MCF 10A (cell line): ENCODE data around the gene DNAH6. TPM values are rescaled to one million over a fixed set of nuclear protein-coding genes. Genes with fewer than 3 reads are reported as not detected.

Source experiments
- BruUV-seq: library from RNA; stranded (reverse); fragments of 400-500 nt; replicated peaks from 2 replicates; lab custom pipeline; 2021; lab: Mats Ljungman, UMichigan
- CTCF ChIA-PET: fragments of 300-600 bp; sonication (Branson Sonifier 250); formaldehyde crosslinking; extraction: SDS; loops from one replicate; lab custom pipeline; 2021; ENCODE audit warnings: antibody characterized with exemption, inconsistent platforms; lab: Yijun Ruan, JAX
- POLR2A ChIA-PET: fragments of 300-600, 350-650 bp; sonication (Branson Sonifier 250); formaldehyde crosslinking; extraction: SDS; loops from one replicate; lab custom pipeline; 2020; ENCODE audit warnings: antibody characterized with exemption, inconsistent platforms; lab: Yijun Ruan, JAX
- DNase-seq: peaks from one replicate; pipeline ENCODE4 v3.0.0-alpha.2; 2018; ENCODE audit not compliant: unreplicated experiment
- H3K27ac Mint-ChIP-seq: one replicate; pipeline ENCODE4 v1.8.0; 2022; ENCODE audit warnings: mild to moderate bottlenecking, low read depth, mixed read lengths; ENCODE audit not compliant: unreplicated experiment
- H3K27me3 Mint-ChIP-seq: one replicate; pipeline ENCODE4 v1.8.0; 2022; ENCODE audit warnings: mixed read lengths; ENCODE audit not compliant: insufficient read depth, unreplicated experiment
- H3K36me3 Mint-ChIP-seq: one replicate; pipeline ENCODE4 v1.8.0; 2022; ENCODE audit warnings: mild to moderate bottlenecking, moderate library complexity, mixed read lengths; ENCODE audit not compliant: insufficient read depth, unreplicated experiment
- H3K4me1 Mint-ChIP-seq: one replicate; pipeline ENCODE4 v1.8.0; 2022; ENCODE audit warnings: mixed read lengths; ENCODE audit not compliant: insufficient read depth, unreplicated experiment
- H3K4me3 Mint-ChIP-seq: one replicate; pipeline ENCODE4 v1.8.0; 2022; ENCODE audit warnings: mild to moderate bottlenecking, moderate library complexity, mixed read lengths; ENCODE audit not compliant: unreplicated experiment
- H3K9me3 Mint-ChIP-seq: one replicate; pipeline ENCODE4 v1.8.0; 2022; ENCODE audit warnings: mixed read lengths; ENCODE audit not compliant: unreplicated experiment
- intact Hi-C: fragments of 100-400 bp; cut with micrococcal nuclease; formaldehyde crosslinking; loops from 2 replicates; pipeline ENCODE4 v1.14.1; 2022
- total RNA-seq: library from RNA; stranded (reverse); gene quantifications from 2 replicates; pipeline ENCODE4 v1.2.3, GENCODE V29; 2022
- TF ChIP-seq, protein P1 (sequence below): fragments of 200-600 bp; IDR thresholded peaks from one replicate; pipeline ENCODE4 v1.8.0; 2022; ENCODE audit warnings: antibody characterized with exemption, mild to moderate bottlenecking; ENCODE audit not compliant: unreplicated experiment

Gene DNAH6
- total RNA-seq, 1 experiment from 2014 or later = 0.14 TPM

DNA sequence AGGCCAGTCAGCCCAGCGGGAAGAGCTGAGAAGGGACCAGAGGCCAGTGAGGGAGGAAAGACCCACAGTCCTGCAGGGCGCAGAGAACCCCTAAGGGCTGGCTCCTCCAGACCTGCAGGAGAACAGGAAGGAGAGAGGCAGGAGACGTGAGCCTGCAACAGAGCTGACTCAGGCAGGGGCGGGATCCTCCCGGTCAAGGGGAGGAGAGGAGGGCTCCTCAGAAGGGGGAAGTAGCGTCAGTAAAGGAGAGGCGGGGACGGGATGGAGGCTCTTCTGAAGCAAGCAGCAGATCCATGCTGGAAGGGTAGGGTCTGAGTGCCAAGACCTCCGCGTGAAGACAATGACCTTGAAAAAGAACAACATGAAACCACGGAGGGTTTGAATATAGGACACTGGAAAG is 313.8 kb downstream of the DNAH6 start:
- Mint-ChIP-seq H3K9me3 (no peaks in the 10 kb centered on the region), H3K4me3 (no peak overlapping the region), H3K4me1 (no peaks in the 10 kb centered on the region), H3K27me3 (no peaks in the 10 kb centered on the region), H3K36me3 (no peaks in the 10 kb centered on the region), H3K27ac (no peak overlapping the region)
- intact Hi-C loops = no loop called here
- TF ChIP-seq, protein P1, sequence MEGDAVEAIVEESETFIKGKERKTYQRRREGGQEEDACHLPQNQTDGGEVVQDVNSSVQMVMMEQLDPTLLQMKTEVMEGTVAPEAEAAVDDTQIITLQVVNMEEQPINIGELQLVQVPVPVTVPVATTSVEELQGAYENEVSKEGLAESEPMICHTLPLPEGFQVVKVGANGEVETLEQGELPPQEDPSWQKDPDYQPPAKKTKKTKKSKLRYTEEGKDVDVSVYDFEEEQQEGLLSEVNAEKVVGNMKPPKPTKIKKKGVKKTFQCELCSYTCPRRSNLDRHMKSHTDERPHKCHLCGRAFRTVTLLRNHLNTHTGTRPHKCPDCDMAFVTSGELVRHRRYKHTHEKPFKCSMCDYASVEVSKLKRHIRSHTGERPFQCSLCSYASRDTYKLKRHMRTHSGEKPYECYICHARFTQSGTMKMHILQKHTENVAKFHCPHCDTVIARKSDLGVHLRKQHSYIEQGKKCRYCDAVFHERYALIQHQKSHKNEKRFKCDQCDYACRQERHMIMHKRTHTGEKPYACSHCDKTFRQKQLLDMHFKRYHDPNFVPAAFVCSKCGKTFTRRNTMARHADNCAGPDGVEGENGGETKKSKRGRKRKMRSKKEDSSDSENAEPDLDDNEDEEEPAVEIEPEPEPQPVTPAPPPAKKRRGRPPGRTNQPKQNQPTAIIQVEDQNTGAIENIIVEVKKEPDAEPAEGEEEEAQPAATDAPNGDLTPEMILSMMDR = no peak
- ChIA-PET CTCF (no interaction called here), POLR2A (no interaction called here)
- BruUV-seq = no TSS peak
- no peak for DNase-seq

DNA sequence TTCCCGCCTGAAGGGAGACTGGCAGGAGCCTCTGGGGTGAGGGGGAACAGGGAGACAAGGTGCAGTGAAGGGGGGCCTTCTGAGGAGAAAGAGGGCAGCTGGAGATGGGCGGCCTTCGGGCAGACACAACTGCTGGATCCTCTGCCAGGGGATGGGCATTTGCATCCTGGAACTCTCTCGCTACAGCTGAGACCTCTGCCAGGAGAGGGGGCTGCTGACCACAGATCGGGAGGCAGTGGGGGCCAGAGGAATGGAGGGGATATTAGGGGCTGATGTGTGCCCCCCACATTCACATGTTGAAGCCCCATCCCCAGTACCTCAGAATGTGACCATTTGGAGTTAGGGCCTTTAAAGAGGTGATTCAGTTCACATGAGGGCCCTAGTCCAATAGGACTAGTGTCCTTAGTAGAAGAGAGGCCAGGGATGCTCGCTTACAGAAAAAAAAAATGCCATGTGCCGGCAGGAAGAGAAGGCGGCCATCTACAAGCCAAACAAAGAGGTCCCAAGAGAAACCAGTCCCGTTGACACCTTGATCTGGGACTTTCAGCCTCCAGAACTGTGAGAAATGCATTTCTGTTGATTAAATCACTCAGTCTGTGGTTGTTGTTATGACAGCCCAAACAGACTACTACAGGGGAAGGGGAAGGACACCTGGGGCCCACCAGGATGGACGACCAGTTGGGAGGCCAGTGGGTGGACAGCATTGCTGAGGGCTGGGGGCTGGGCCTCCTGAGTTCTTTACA is 314.6 kb downstream of the DNAH6 start:
- BruUV-seq = no TSS peak
- Mint-ChIP-seq H3K36me3 (no peaks in the 10 kb centered on the region), H3K27me3 (no peaks in the 10 kb centered on the region), H3K27ac (no peak overlapping the region), H3K4me1 (no peaks in the 10 kb centered on the region), H3K9me3 (no peaks in the 10 kb centered on the region), H3K4me3 (no peak overlapping the region)
- intact Hi-C loops = no loop called here
- ChIA-PET POLR2A (no interaction called here), CTCF (interaction anchor here (1.6 kb wide), 1 partner anchor 10 kb away, joined by 5 read pairs; no protein-coding TSS in a partner anchor)
- DNase-seq = no peak
- TF ChIP-seq, protein P1 = no peak

DNA sequence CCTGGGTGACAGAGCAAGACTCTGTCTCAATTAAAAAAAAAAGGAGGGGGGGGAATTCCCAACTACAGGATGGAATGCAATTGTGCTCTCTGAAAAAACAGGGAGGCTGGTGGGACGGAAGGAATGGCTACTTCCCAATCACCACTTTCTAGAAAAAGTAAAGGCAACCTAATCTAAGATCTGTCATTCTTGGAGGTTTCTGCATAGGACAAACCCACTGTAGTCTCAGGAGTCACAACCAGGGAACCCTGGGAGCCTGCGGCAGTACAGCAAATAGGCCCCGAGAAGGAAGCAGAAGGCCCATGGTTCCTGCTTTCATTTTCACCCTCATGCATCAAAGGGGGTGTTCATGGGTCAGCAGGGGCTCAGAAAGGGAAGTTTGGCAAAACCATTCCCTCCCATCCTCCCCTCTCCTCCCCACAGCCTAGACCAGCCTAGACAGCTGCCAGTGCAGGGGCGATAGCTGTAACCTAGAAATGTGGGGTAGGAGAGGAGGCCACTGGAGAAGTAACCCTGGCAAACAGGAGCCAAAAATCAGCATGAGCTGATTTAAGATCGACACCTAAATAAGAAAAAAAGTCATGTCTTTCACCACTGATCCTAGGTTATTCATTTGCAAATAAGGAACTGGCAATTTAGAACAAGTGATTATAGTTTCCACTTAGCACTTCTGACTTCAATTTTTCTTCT is 316.6 kb downstream of the DNAH6 start:
- CTCF ChIA-PET = interaction anchor here (0.5 kb wide), 1 partner anchor 17 kb away, joined by 4 read pairs; no protein-coding TSS in a partner anchor

More for the DNA sequence above, 316.6 kb downstream of the DNAH6 start:
- Mint-ChIP-seq H3K36me3 (peaks cover 11% of the 10 kb centered on the region), H3K4me3 (no peak overlapping the region), H3K27ac (no peak overlapping the region), H3K9me3 (peaks cover 8% of the 10 kb centered on the region), H3K27me3 (no peaks in the 10 kb centered on the region), H3K4me1 (no peaks in the 10 kb centered on the region)
- no TSS peak for BruUV-seq
- POLR2A ChIA-PET = interaction anchor here (0.5 to 1.4 kb wide), 2 partner anchors 25 to 44 kb away, joined by 3 to 4 read pairs; no protein-coding TSS in a partner anchor
- TF ChIP-seq, protein P1 = no peak
- intact Hi-C loops = no loop called here
- DNase-seq = no peak
